Measurements from ENCODE around the gene MLANA. TPM values are rescaled to one million over a fixed set of nuclear protein-coding genes. Genes with fewer than 3 reads are reported as not detected.

MLANA gene
- total RNA-seq, 4 donors from 2014 or later: not detected

GRCh38 chr9:5870020-5870339 lies 20.7 kb upstream of the MLANA start:
- TF ChIP-seq, protein P1, sequence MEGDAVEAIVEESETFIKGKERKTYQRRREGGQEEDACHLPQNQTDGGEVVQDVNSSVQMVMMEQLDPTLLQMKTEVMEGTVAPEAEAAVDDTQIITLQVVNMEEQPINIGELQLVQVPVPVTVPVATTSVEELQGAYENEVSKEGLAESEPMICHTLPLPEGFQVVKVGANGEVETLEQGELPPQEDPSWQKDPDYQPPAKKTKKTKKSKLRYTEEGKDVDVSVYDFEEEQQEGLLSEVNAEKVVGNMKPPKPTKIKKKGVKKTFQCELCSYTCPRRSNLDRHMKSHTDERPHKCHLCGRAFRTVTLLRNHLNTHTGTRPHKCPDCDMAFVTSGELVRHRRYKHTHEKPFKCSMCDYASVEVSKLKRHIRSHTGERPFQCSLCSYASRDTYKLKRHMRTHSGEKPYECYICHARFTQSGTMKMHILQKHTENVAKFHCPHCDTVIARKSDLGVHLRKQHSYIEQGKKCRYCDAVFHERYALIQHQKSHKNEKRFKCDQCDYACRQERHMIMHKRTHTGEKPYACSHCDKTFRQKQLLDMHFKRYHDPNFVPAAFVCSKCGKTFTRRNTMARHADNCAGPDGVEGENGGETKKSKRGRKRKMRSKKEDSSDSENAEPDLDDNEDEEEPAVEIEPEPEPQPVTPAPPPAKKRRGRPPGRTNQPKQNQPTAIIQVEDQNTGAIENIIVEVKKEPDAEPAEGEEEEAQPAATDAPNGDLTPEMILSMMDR (IDR thresholded peaks at IDR 0.05; ENCODE audit: low read depth): no peak

- TF ChIP-seq, protein P1 (IDR thresholded peaks at IDR 0.05; ENCODE audit: low read depth): no peak
These were observed 20.0 kb upstream of the MLANA start for GRCh38 chr9:5870691-5871090.

- TF ChIP-seq, protein P1 (IDR thresholded peaks at IDR 0.05; ENCODE audit: low read depth): no peak
These were observed 18.9 kb upstream of the MLANA start for GRCh38 chr9:5871785-5872184.

GRCh38 chr9:5872511-5872910 lies 18.2 kb upstream of the MLANA start:
- TF ChIP-seq, protein P1 (IDR thresholded peaks at IDR 0.05; ENCODE audit: low read depth): no peak

DNA sequence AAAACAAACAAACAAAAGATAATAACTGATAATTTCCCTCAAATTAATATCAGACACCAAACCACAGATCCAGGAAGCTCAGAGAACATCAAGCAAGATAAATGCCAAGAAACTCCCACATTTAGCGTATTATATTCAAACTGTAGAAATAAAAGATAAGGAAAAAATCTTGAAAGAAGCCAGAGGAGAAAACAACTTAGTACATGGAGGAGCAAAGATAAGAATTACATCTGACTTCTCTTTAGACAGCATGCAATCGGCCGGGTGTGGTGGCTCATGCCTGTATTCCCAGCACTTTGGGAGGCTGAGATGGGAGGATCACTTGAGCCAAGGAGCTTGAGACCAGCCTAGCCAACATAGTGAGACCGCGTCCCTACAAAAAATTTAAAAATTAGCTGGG lies 17.2 kb upstream of the MLANA start:
- TF ChIP-seq, protein P1 (IDR thresholded peaks at IDR 0.05; ENCODE audit: low read depth): no peak

GRCh38 chr9:5874048-5874447 lies 16.6 kb upstream of the MLANA start:
- TF ChIP-seq, protein P1 (IDR thresholded peaks at IDR 0.05; ENCODE audit: low read depth): no peak

GRCh38 chr9:5876026-5876425 lies 14.7 kb upstream of the MLANA start:
- TF ChIP-seq, protein P1 (IDR thresholded peaks at IDR 0.05; ENCODE audit: low read depth): no peak

- TF ChIP-seq, protein P1 (IDR thresholded peaks at IDR 0.05; ENCODE audit: low read depth): no peak
These were observed 14.0 kb upstream of the MLANA start for GRCh38 chr9:5876711-5877110.

All from subcutaneous adipose tissue (tissue), 4 donors.